K562 treated with DMSO at 1 percent for 24 hours (cell line): ENCODE measurements around the gene SMURF1. TPM values are rescaled to one million over a fixed set of nuclear protein-coding genes. Genes with fewer than 3 reads are reported as not detected.

ENCODE experiments used
- total RNA-seq: library from RNA; unstranded; fragments of 300-600 nt; gene quantifications from 2 replicates; pipeline ENCODE4 v1.2.3, GENCODE V29; 2022; ENCODE audit warnings: low read depth; ENCODE audit not compliant: insufficient read depth

SMURF1 gene
- total RNA-seq, result 15.1 and 15.4 TPM in 2 replicates

DNA sequence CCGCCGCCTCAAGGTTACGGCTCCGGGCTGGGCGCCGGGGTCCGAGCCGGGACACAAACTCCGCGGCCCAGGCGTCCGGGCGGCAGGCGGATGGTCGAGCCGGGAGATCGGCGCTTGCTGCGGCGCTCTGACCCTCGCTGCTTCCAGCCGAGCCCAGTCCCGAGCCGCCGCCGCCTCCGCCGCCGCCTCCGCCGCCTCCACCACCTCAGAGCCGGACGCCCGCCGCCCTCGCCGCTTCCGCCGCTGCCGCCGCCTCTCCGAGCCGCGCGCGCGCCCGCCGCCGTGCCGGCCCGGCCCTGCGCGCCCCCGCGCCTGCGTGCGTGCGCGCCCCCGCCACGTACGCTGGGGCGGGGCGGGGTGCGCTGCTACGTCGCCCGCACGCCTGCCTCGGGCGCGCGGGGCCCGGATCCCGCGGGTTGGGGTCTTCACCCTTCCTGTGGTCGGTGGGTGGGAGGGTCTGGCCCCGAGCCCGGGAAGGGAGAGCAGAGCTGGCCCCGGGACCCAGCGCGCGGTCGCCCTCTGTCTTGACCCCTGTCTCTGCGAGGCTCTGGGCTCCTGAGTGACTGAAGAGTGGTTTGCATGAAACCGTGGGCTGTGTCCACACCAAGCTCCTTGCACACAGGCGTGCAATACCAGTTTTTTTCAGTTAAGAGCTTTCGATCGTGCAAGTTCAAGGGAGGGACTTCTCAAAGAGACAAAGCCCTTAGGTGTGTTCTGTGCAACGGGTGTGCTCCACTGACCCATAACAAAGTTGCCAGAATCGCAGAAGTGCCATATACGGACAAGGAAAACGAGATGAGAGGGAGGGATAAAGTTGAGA lies at the start of gene SMURF1:
Gene SMURF1, minus strand, starts transcription at position 256 of the 820 bp plus-strand sequence. CDS start 328 bp downstream, outside the sequence.

Other genes starting within 250 kb of the SMURF1 start
- not detected in 2 replicates for gene KPNA7, start 64.0 kb upstream of the SMURF1 start, total RNA-seq
- gene MYH16, start 128.7 kb upstream of the SMURF1 start, total RNA-seq, result not detected in 2 replicates
- 122 and 135 TPM in 2 replicates for gene ARPC1A, start 181.8 kb upstream of the SMURF1 start, total RNA-seq
- 1,077 and 1,088 TPM in 2 replicates for gene ARPC1B, start 230.6 kb upstream of the SMURF1 start, total RNA-seq